GM19438 (cell line): ENCODE measurements around the gene EML5.

Experiments used
- ATAC-seq: cut with Tn5 transposase; IDR thresholded peaks from one replicate; pipeline ENCODE4 v1.9.1; 2021; ENCODE audit warnings: low read depth; ENCODE audit not compliant: unreplicated experiment

The EML5 gene

GRCh38 chr14:88733121-88733520 is 59.6 kb downstream of the EML5 start:
- no peak for ATAC-seq

- no peak for ATAC-seq
Observed at GRCh38 chr14:88729159-88729558, 63.6 kb downstream of the EML5 start.

- no peak for ATAC-seq
Observed at GRCh38 chr14:88727057-88727456, 65.7 kb downstream of the EML5 start.

- no peak for ATAC-seq
Observed at GRCh38 chr14:88710709-88711108, 82.0 kb downstream of the EML5 start.

GRCh38 chr14:88707088-88707487 is 85.7 kb downstream of the EML5 start:
- no peak for ATAC-seq

GRCh38 chr14:88706425-88706824 is 86.3 kb downstream of the EML5 start:
- no peak for ATAC-seq

- no peak for ATAC-seq
Observed at GRCh38 chr14:88698651-88699050, 94.1 kb downstream of the EML5 start.

- ATAC-seq, result no peak
Observed at GRCh38 chr14:88695870-88696269, 96.9 kb downstream of the EML5 start.

GRCh38 chr14:88688386-88688785 is 104.4 kb downstream of the EML5 start:
- ATAC-seq, result no peak

GRCh38 chr14:88683119-88683518 is 109.6 kb downstream of the EML5 start:
- ATAC-seq, result no peak

GRCh38 chr14:88682495-88683114 is 110.1 kb downstream of the EML5 start:
- no peak for ATAC-seq

- ATAC-seq, result no peak
Observed at GRCh38 chr14:88681755-88682494, 110.8 kb downstream of the EML5 start.

- no peak for ATAC-seq
Observed at GRCh38 chr14:88669346-88669745, 123.4 kb downstream of the EML5 start.

GRCh38 chr14:88668448-88669116 is 124.2 kb downstream of the EML5 start:
- ATAC-seq, result peak; percentile 71

- peak; percentile 70 for ATAC-seq
Observed at GRCh38 chr14:88667555-88668273, 125.0 kb downstream of the EML5 start.

- ATAC-seq, result no peak
Observed at GRCh38 chr14:88660056-88660455, 132.7 kb downstream of the EML5 start.

GRCh38 chr14:88639221-88639620 is 153.5 kb downstream of the EML5 start:
- no peak for ATAC-seq

- no peak for ATAC-seq
Observed at GRCh38 chr14:88632512-88632911, 160.2 kb downstream of the EML5 start.

GRCh38 chr14:88631091-88631490 is 161.7 kb downstream of the EML5 start:
- ATAC-seq, result no peak

- ATAC-seq, result no peak
Observed at GRCh38 chr14:88630565-88630964, 162.2 kb downstream of the EML5 start.

- no peak for ATAC-seq
Observed at GRCh38 chr14:88628462-88628861, 164.3 kb downstream of the EML5 start.
